NCI-H146 (cell line): ENCODE data around the gene BAZ2B.

Experiments
- DNase-seq: peaks from one replicate; lab custom pipeline; 2025; lab: John Stamatoyannopoulos, UW

The BAZ2B gene

DNA sequence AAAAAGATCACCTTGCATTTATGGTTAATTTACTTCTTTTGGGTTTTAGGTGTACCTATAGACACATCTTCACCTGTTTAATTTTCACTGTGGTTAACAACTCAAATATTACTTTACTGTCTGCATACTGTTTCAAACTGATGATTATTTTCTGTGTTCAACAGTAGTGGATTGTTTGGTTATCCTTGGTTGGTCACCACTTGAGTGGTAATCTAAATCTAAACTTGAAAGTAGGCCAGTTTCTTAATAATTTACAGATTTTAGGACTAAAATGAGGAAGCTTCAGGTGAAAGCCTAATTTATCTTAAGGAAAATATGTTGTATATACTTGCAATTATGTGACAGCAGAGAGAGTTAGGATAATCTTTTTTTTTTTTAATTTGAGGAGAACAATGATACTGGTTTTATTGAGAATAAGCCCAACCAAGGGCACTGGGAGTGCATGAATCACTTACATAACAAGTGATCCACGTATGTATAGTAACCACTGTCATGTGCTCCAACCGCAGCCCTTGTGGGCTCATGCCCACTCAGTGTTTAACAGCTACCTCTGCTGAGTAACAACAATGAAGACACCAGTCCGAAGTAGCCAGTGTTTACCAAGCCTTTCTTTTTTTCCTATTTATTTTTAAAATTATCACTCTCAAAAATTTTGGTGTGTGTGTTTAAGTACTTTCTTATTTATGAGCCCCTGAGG is 298.8 kb downstream of the BAZ2B start:
- no peak for DNase-seq

DNA sequence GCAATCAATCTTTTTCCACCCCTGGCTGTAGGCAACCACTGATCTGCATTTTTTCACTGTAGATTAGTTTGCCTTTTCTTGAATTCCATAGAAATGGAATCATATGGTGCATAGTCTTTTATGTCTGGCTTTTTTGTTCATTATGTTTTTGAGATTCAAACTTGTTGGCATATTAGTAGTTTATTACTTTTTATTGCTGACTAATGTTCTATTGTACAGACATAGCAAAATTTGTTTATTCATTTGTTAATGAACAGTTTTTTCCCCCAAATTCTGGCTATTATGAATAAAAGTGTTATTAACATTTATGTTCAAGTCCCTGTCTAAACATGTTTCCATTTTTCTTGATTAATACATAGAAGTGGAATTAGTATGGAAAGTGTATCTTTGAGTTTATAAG is 308.4 kb downstream of the BAZ2B start:
- DNase-seq, result no peak

DNA sequence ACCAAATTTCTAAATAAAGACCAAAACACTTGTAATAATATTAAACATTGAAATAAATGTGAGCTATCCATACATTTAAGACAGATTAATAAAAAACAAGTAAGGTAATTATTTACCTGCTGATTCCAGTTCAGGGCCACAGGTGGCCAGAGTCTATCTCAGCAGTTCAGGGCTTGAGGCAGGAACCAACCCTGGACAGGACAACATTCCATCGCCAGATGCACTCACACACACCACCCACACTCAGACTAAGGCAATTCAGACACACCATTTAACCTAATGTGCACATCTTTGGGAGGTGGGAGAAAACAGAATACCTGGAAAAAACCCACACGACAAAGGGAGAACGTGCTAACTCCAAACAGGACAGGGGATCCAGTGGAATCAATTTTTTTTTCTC is 315.8 kb downstream of the BAZ2B start:
- no peak for DNase-seq

- no peak for DNase-seq
These were observed 317.4 kb downstream of the BAZ2B start for GRCh38 chr2:159298967-159299366.

GRCh38 chr2:159297042-159297707 is 319.2 kb downstream of the BAZ2B start:
- DNase-seq, result no peak

GRCh38 chr2:159292157-159292556 is 324.2 kb downstream of the BAZ2B start:
- DNase-seq, result no peak

- DNase-seq, result peak; percentile 1
These were observed 325.9 kb downstream of the BAZ2B start for GRCh38 chr2:159290289-159290907.

DNA sequence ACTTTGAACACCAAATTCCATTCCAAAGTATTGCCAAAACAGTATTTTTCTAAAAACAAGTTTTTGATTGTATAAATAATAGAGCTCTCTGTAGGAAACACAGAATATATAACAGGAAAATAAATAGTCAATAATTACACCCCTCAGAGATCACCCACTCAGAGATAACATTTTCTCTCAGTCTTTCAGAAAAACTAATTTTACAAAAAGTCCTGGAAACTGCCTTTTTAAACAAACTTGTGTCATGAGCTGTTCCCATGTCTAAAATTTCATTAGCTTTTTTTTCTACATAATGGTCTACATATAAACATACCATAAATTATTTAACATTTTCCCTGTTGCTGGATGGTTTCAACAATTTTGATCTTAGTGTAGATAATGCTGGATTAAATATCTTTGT is 328.6 kb downstream of the BAZ2B start:
- DNase-seq, result no peak

DNA sequence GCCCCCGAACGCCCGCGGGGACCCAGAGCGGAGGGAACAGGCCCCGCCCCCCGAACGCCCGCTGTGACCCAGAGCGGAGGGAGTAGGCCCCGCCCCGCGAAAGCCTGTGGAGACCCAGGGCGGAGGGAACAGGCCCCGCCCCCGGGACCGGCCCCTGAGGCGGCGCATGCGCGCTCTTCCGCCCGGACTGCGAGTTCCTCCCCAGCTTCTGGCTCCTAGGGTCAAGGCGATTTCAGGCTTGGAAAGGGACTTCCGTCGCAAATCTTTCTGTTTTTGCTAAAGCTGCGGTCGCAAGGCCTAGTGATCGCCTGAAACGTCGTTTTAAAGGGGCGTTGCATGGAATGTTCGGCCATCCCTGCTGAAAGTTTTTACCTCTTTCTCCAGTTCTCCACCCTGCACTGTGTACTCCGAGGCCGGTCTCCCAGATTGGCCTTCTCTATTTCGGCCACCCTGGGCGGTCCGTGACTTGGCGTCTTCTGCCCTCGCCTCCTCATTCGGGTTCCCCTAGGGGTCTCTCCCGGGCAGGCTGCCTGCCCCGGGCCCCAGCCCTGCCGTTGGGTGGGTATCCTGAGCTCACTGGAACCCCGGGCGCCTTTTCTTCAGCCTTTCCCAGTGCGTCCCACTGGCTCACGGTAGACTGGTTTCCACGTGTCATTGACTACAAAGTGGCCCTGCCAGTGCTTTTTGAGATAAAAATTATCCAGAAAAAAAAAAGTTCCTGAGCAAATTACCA is 329.5 kb downstream of the BAZ2B start:
- peak; percentile 96 for DNase-seq

GRCh38 chr2:159285929-159286708 is 330.2 kb downstream of the BAZ2B start, which contains the start of gene WDSUB1:
WDSUB1 (minus strand) TSS chr2:159286703; CDS start chr2:159283069, 3,634 bp downstream.
- DNase-seq, result peak; percentile 72

DNA sequence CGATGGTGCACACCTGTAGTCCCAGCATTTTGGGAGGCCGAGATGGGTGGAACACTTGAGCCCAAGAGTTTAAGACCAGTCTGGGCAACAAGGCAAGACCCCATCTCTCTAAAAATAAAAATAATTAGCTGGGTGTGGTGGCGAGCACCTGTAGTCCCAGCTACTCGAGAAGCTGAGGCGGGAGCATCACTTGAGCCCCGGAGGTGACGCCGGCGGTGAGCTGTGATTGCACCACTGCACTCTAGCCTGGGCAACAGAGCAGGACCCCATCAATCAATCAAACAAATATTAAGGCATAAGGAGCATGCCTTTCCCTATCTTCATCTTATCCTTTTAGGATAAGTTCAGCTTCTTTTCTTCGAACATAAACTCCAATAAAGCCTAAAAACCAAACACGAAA is 330.9 kb downstream of the BAZ2B start:
- DNase-seq, result no peak

DNA sequence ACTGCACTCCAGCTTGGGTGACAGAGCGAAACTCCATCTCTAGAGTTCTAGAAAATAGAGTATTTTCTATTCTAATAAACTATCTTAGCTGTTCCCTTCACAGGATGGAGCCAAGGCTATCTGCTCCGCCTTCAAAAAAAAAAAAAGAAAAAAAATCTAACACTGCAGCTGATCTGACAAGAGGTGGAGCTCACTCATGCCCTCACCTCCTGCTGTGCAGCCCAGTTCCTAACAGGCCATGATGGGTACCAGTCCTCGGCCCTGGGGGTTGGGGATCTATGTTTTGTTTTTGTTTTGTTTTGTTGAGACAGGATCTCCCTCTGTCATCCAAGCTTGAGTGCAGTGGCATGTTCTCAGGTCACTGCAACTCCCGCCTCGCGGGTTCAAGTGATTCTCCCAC is 332.8 kb downstream of the BAZ2B start:
- DNase-seq, result no peak

GRCh38 chr2:159281002-159281401 is 335.3 kb downstream of the BAZ2B start:
- no peak for DNase-seq

GRCh38 chr2:159279700-159280099 is 336.6 kb downstream of the BAZ2B start:
- DNase-seq, result no peak

GRCh38 chr2:159275111-159275510 is 341.2 kb downstream of the BAZ2B start:
- DNase-seq, result no peak

DNA sequence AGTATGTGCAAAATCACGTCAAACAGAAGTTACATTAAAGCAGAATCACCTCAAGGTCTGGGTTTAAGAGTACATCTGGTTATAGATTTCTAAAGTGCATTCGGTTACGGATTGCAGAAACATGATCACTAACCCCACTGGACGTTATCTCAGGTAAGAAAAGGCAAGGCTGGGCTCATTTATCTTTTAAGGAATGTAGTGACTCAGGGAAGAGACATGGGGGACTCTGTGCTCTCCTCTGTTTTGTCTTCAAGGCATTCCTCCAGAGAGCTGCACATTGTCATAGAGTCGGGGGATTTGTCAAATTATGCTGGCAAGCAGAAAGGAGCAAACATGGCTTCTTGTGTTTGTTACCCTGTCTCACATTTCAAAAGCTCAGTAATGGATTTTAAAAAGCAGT is 344.2 kb downstream of the BAZ2B start:
- DNase-seq, result no peak

GRCh38 chr2:159270744-159271379 is 345.5 kb downstream of the BAZ2B start:
- no peak for DNase-seq
